GM18502 (cell line): Measurements from ENCODE around the gene TRMT10B.
"Not testable (repeated sequence)": the region's sequence is repeated elsewhere in the genome, so short reads cannot be mapped to it uniquely, and the experiment has no call there.

Experiments used
- ATAC-seq: cut with Tn5 transposase; IDR thresholded peaks from one replicate; pipeline ENCODE4 v1.9.1; 2021; ENCODE audit warnings: mild to moderate bottlenecking; ENCODE audit not compliant: unreplicated experiment, poor library complexity

Gene TRMT10B

GRCh38 chr9:37749129-37749528 is 4.5 kb upstream of the TRMT10B start:
- ATAC-seq: no peak

- ATAC-seq: no peak
These were observed 2.4 kb upstream of the TRMT10B start for GRCh38 chr9:37751186-37751585.

GRCh38 chr9:37751704-37752103 is 1.9 kb upstream of the TRMT10B start:
- ATAC-seq: not testable (repeated sequence)

GRCh38 chr9:37752112-37752511 is 1.5 kb upstream of the TRMT10B start:
- not testable (repeated sequence) for ATAC-seq

DNA sequence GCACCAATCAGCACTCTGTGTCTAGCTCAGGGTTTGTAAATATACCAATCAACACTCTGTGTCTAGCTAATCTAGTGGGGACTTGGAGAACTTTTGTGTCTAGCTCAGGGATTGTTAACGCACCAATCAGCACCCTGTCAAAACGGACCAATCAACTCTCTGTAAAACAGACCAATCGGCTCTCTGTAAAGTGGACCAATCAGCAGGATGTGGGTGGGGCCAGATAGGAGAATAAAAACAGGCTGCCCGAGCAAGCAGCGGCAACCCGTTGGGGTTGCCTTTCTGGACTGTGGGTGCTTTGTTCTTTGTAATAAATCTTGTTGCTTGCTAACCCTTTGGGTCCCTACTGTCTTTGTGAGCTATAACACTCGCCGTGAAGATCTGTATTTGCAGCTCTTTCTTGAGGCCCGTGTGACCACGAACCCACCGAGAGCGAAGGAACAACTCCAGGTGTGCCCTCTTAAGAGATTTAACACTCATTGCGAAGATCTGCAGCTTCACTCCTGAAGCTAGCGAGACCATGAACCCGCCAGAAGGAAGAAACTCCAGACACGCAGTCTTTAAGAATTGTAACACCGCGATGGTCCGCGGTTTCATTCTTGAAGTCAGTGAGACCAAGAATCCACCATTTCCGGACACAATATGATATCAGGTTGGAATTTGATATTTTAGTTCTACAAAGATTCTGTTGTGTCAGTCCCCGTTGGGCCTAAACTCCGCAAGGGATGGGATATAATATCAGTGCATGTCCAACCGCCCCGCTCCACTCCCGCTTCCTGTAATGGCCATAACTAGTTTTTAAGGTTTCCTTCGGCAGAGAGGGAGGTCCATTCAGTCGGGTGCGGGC is 740 bp upstream of the TRMT10B start:
- no peak for ATAC-seq

GRCh38 chr9:37758747-37759146 is 5.1 kb downstream of the TRMT10B start:
- ATAC-seq: no peak

GRCh38 chr9:37760416-37761161 is 7.0 kb downstream of the TRMT10B start:
- no peak for ATAC-seq

GRCh38 chr9:37761511-37761910 is 7.9 kb downstream of the TRMT10B start:
- no peak for ATAC-seq

- not testable (repeated sequence) for ATAC-seq
These were observed 11.7 kb downstream of the TRMT10B start for GRCh38 chr9:37765263-37765662.

- no peak for ATAC-seq
These were observed 15.7 kb downstream of the TRMT10B start for GRCh38 chr9:37769306-37769705.

- ATAC-seq: no peak
These were observed 16.4 kb downstream of the TRMT10B start for GRCh38 chr9:37769995-37770394.

GRCh38 chr9:37775216-37775919 is 21.8 kb downstream of the TRMT10B start:
- no peak for ATAC-seq

GRCh38 chr9:37776328-37776727 is 22.7 kb downstream of the TRMT10B start:
- ATAC-seq: no peak

DNA sequence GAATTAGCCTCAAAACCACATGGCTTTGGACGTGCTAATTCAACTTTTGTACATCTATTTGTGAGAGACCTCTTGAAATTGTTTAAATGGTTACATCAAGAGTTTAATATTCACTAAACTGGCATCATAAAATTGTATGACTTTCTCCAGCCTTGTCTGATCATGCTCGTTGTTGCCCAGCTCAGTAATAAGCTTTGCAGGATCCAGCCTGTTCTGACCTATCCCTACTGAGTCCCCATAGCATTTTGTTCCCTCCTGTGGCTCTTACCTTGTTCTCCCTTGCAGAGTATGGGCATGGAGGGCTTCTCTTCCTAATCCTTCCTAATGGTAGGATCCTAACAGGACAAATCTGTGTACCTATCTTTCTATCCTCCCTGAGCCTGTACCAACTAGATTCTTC is 24.9 kb downstream of the TRMT10B start:
- no peak for ATAC-seq

- ATAC-seq: peak; percentile 9
These were observed 30.6 kb downstream of the TRMT10B start for GRCh38 chr9:37784291-37784615.

GRCh38 chr9:37784616-37785483 is 31.2 kb downstream of the TRMT10B start, which contains the start of gene EXOSC3:
Gene EXOSC3 (minus strand): TSS chr9:37785064. CDS start chr9:37785044, 20 bp downstream.
- ATAC-seq: peak; percentile 93

GRCh38 chr9:37787059-37787458 is 33.5 kb downstream of the TRMT10B start:
- ATAC-seq: no peak

DNA sequence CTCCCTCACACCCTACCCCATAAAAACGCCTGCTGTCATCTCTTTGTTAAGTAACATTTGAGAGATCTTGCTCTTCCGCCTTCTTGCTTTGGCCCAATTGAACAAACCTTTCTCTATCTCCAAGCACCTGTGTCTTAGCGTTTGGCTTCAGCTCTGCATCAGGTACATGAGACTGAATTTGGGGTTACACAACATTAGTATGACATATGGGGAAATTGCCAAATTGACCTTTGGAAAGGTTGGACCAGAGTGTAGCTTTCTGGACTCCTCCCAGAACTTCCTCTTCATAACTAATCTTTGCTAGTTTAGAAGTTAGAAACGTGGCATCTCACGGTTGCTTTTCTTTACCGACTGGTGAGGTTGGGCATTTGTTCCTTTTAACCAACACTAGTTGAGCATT is 34.7 kb downstream of the TRMT10B start:
- no peak for ATAC-seq

GRCh38 chr9:37790096-37790495 is 36.5 kb downstream of the TRMT10B start:
- no peak for ATAC-seq

DNA sequence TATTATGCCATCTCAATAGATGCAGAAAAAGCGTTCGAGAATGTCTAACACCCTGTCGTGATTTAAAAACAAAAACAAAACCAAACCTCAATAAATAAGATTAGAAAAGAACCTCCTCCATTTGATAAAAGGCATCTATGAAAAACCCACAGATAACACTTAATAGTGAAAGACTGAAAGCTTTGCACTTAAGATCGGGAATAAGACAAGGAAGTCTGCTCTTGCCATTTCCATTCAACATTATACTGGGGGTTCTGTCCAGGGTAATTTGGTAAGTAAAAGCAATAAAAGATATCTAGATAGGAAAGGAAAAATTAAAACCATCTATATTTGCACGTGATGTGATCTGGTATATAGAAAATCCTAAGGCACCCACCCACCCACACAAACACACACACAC is 38.5 kb downstream of the TRMT10B start:
- ATAC-seq: no peak
